Measurements from ENCODE around the gene FBXO11.

The FBXO11 gene

GRCh38 chr2:47849368-47849767 lies 56.9 kb downstream of the FBXO11 start:
- DNase-seq (ENCODE audit: low spot score) = no peak

GRCh38 chr2:47844162-47844561 lies 62.1 kb downstream of the FBXO11 start:
- no peak for DNase-seq (ENCODE audit: low spot score)

- no peak for DNase-seq (ENCODE audit: low spot score)
Observed at GRCh38 chr2:47843407-47843806, 62.9 kb downstream of the FBXO11 start.

- DNase-seq (ENCODE audit: low spot score) = no peak
Observed at GRCh38 chr2:47842846-47843245, 63.5 kb downstream of the FBXO11 start.

GRCh38 chr2:47838686-47839085 lies 67.6 kb downstream of the FBXO11 start:
- no peak for DNase-seq (ENCODE audit: low spot score)

GRCh38 chr2:47838249-47838648 lies 68.0 kb downstream of the FBXO11 start:
- DNase-seq (ENCODE audit: low spot score) = no peak

- DNase-seq (ENCODE audit: low spot score) = no peak
Observed at GRCh38 chr2:47833516-47833968, 72.8 kb downstream of the FBXO11 start.

GRCh38 chr2:47822518-47822917 lies 83.8 kb downstream of the FBXO11 start:
- DNase-seq (ENCODE audit: low spot score) = no peak

GRCh38 chr2:47819834-47820233 lies 86.5 kb downstream of the FBXO11 start:
- no peak for DNase-seq (ENCODE audit: low spot score)

GRCh38 chr2:47818777-47819176 lies 87.5 kb downstream of the FBXO11 start:
- no peak for DNase-seq (ENCODE audit: low spot score)

GRCh38 chr2:47815764-47816163 lies 90.5 kb downstream of the FBXO11 start:
- no peak for DNase-seq (ENCODE audit: low spot score)

GRCh38 chr2:47811668-47812067 lies 94.6 kb downstream of the FBXO11 start:
- no peak for DNase-seq (ENCODE audit: low spot score)

- no peak for DNase-seq (ENCODE audit: low spot score)
Observed at GRCh38 chr2:47810850-47811249, 95.4 kb downstream of the FBXO11 start.

GRCh38 chr2:47809903-47810302 lies 96.4 kb downstream of the FBXO11 start:
- no peak for DNase-seq (ENCODE audit: low spot score)

GRCh38 chr2:47808614-47809013 lies 97.7 kb downstream of the FBXO11 start:
- no peak for DNase-seq (ENCODE audit: low spot score)

- DNase-seq (ENCODE audit: low spot score) = no peak
Observed at GRCh38 chr2:47805850-47806249, 100.4 kb downstream of the FBXO11 start.

- DNase-seq (ENCODE audit: low spot score) = no peak
Observed at GRCh38 chr2:47803770-47804169, 102.5 kb downstream of the FBXO11 start.

- no peak for DNase-seq (ENCODE audit: low spot score)
Observed at GRCh38 chr2:47803363-47803762, 102.9 kb downstream of the FBXO11 start.

- no peak for DNase-seq (ENCODE audit: low spot score)
Observed at GRCh38 chr2:47801118-47801517, 105.2 kb downstream of the FBXO11 start.

- DNase-seq (ENCODE audit: low spot score) = no peak
Observed at GRCh38 chr2:47799031-47799609, 107.2 kb downstream of the FBXO11 start.

GRCh38 chr2:47798631-47799030 lies 107.7 kb downstream of the FBXO11 start:
- DNase-seq (ENCODE audit: low spot score) = no peak

GRCh38 chr2:47796090-47796697 lies 110.1 kb downstream of the FBXO11 start:
- no peak for DNase-seq (ENCODE audit: low spot score)

- no peak for DNase-seq (ENCODE audit: low spot score)
Observed at GRCh38 chr2:47785986-47786385, 120.3 kb downstream of the FBXO11 start.

GRCh38 chr2:47784352-47784851 lies 121.9 kb downstream of the FBXO11 start:
- DNase-seq (ENCODE audit: low spot score) = no peak

All from COLO829 (cell line).